ENCODE data around the gene ITK.

Gene ITK

GRCh38 chr5:157248821-157249470 is 68.3 kb downstream of the ITK start:
- DNase-seq: no peak

GRCh38 chr5:157252711-157253465 is 72.2 kb downstream of the ITK start:
- peak; percentile 59 for DNase-seq

- DNase-seq: peak; percentile 53
Observed at GRCh38 chr5:157253547-157253946, 72.9 kb downstream of the ITK start.

- DNase-seq: no peak
Observed at GRCh38 chr5:157258450-157258849, 77.8 kb downstream of the ITK start.

- no peak for DNase-seq
Observed at GRCh38 chr5:157259699-157260098, 79.1 kb downstream of the ITK start.

GRCh38 chr5:157263496-157264090 is 83.0 kb downstream of the ITK start:
- no peak for DNase-seq

GRCh38 chr5:157265714-157266285 is 85.2 kb downstream of the ITK start, which contains the start of gene CYFIP2:
CYFIP2 (plus strand) TSS chr5:157266123; CDS start chr5:157285362, 19,239 bp downstream.
- peak; percentile 48 for DNase-seq

- no peak for DNase-seq
Observed at GRCh38 chr5:157266286-157267007, 85.8 kb downstream of the ITK start.

GRCh38 chr5:157267025-157267424 is 86.4 kb downstream of the ITK start:
- DNase-seq: no peak

- DNase-seq: no peak
Observed at GRCh38 chr5:157267761-157268480, 87.3 kb downstream of the ITK start.

GRCh38 chr5:157269165-157269671 is 88.6 kb downstream of the ITK start:
- no peak for DNase-seq

- DNase-seq: no peak
Observed at GRCh38 chr5:157269761-157270272, 89.2 kb downstream of the ITK start.

GRCh38 chr5:157270771-157271170 is 90.1 kb downstream of the ITK start:
- no peak for DNase-seq

GRCh38 chr5:157271740-157272271 is 91.2 kb downstream of the ITK start:
- no peak for DNase-seq

GRCh38 chr5:157273131-157273556 is 92.5 kb downstream of the ITK start:
- no peak for DNase-seq

- no peak for DNase-seq
Observed at GRCh38 chr5:157275403-157275802, 94.8 kb downstream of the ITK start.

- no peak for DNase-seq
Observed at GRCh38 chr5:157278319-157279037, 97.8 kb downstream of the ITK start.

- DNase-seq: no peak
Observed at GRCh38 chr5:157279605-157280239, 99.1 kb downstream of the ITK start.

- DNase-seq: peak; percentile 77
Observed at GRCh38 chr5:157280927-157281326, 100.3 kb downstream of the ITK start.

- DNase-seq: no peak
Observed at GRCh38 chr5:157282150-157282549, 101.5 kb downstream of the ITK start.
